ENCODE data around the gene PUS1.

- TF ChIP-seq REST (IDR thresholded peaks at IDR 0.05; ENCODE audit: low read depth): no peak
- TF ChIP-seq YY1 (IDR thresholded peaks at IDR 0.05; ENCODE audit: low read depth): no peak
- no peak for TF ChIP-seq CREB1 (IDR thresholded peaks at IDR 0.05; ENCODE audit: low read depth)
- no peak for TF ChIP-seq TEAD4 (IDR thresholded peaks at IDR 0.05)
- TF ChIP-seq TCF12 (IDR thresholded peaks at IDR 0.05; ENCODE audit: low read depth): no peak
- TF ChIP-seq EGR1 (IDR thresholded peaks at IDR 0.05): no peak
- no peak for TF ChIP-seq EP300 (IDR thresholded peaks at IDR 0.05; ENCODE audit: borderline replicate concordance)
- no peak for TF ChIP-seq MAX (IDR thresholded peaks at IDR 0.05)
Measured at GRCh38 chr12:131980263-131980662, 51.2 kb downstream of the PUS1 start.
